ENCODE results near the gene NLRP5. TPM values are rescaled to one million over a fixed set of nuclear protein-coding genes. Genes with fewer than 3 reads are reported as not detected.

NLRP5 gene
- total RNA-seq, 1 donor from 2014 or later, result not detected

DNA sequence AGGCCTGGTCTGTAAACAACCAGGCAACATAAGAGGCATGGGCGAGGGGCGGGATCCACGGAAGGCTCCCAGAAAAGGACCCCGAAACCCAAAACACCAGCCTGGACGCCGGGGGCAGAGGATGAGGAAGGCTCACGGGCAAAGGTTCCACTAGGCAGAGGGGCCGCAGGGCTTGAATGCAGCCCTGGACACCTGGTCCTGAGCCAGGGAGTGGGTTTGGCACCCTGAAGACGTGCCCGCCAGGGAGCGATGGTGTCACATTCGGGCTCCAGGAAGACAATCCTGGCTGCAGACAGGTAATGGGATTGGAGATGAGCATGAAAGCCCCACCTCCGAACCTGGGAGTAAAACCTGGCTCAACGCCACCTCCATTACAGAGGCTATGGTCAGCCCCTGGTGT is 102.8 kb downstream of the NLRP5 start:
- TF ChIP-seq POLR2AphosphoS5 (IDR thresholded peaks at IDR 0.05; ENCODE audit: insufficient read depth in 1 of 2, low read depth in 1 of 2) (no peak), POLR2A (IDR thresholded peaks at IDR 0.05) (no peak)
- TF ChIP-seq, protein P1, sequence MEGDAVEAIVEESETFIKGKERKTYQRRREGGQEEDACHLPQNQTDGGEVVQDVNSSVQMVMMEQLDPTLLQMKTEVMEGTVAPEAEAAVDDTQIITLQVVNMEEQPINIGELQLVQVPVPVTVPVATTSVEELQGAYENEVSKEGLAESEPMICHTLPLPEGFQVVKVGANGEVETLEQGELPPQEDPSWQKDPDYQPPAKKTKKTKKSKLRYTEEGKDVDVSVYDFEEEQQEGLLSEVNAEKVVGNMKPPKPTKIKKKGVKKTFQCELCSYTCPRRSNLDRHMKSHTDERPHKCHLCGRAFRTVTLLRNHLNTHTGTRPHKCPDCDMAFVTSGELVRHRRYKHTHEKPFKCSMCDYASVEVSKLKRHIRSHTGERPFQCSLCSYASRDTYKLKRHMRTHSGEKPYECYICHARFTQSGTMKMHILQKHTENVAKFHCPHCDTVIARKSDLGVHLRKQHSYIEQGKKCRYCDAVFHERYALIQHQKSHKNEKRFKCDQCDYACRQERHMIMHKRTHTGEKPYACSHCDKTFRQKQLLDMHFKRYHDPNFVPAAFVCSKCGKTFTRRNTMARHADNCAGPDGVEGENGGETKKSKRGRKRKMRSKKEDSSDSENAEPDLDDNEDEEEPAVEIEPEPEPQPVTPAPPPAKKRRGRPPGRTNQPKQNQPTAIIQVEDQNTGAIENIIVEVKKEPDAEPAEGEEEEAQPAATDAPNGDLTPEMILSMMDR (IDR thresholded peaks at IDR 0.05), result no peak
- DNase-seq (ENCODE audit: extremely low spot score in 2 of 2), result no peak
- Histone ChIP-seq H3K27me3 (no peaks in the 10 kb centered on the region), H3K4me3 (no peak overlapping the region), H3K27ac (no peak overlapping the region), H3K9me3 (no peaks in the 10 kb centered on the region), H3K36me3 (peaks cover 0 to 10% of the 10 kb centered on the region in 2 donors), H3K4me1 (peaks cover 12% of the 10 kb centered on the region)
- intact Hi-C loops (cut with DNase I), result no loop called here

DNA sequence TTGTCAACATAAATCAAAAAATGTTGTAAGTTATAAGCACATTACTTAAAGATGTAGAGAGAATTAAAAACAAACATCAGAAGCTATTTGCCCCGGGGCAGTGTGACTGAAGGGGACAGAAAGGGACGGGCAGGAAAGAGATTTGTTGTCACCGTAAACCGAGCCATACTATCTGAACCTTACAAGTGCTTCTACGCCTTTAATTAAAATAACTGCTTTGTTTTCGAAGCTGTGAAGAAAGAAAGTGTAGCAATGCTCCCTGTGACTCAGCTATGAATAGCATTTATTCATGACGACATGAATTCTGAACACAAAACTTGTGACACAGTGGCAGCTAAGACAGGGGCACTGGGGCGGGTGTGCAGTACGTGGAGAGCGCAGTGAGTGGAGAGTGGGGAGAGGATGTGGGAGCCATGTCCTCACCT is 104.5 kb downstream of the NLRP5 start:
- Histone ChIP-seq H3K27ac (no peak overlapping the region), H3K36me3 (peaks cover 0 to 10% of the 10 kb centered on the region in 2 donors), H3K27me3 (no peaks in the 10 kb centered on the region), H3K4me1 (peaks cover 12% of the 10 kb centered on the region), H3K9me3 (no peaks in the 10 kb centered on the region), H3K4me3 (no peak overlapping the region)
- DNase-seq (ENCODE audit: extremely low spot score in 2 of 2), result no peak
- intact Hi-C loops (cut with DNase I), result loop anchor here (5.0 kb wide), 1 partner anchor 71 kb away; no protein-coding TSS in a partner anchor
- TF ChIP-seq, protein P1 (IDR thresholded peaks at IDR 0.05), result no peak
- peak in 1 of 2 donors; percentile 23 for TF ChIP-seq POLR2AphosphoS5 (IDR thresholded peaks at IDR 0.05; ENCODE audit: insufficient read depth in 1 of 2, low read depth in 1 of 2)

DNA sequence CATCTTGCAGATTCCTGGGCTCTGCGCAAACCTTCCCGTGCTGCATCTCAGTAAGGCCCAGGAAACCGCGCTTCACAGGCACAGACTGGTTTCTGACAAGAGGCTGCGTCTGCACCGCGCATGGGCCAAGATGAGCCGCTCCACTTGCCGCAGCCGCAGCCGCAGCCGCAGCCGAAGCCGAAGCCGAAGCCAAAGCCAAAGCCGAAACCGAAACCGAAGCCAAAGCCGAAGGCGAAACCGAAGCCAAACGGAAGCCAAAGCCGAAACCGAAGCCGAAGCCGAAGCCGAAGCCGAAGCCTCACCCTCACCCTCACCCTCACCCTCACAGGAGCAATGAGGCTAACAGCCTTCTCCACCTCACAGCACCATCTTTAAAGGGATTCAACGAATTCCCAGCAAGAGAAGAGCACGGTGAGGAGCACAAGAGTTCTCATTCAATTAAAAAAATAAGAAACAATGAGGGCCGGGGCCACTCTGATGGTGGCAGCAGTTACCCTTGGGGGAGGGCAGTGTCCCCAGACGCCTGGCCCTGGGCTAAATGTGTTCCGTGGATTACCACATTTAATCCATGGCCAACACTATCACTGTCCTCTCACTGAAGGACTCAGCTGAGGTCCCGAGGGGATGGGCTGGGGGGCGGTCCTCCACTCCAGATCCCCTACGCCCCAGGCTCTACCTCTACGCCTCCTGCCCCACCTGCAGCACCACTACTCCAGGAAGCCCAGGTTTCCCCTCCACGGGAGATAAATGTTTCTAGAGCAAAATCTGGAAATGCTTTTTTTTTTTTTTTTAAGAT is 105.4 kb downstream of the NLRP5 start:
- no peaks in the 10 kb centered on the region for H3K27me3 ChIP-seq
- no peak overlapping the region for H3K4me3 ChIP-seq
- peaks cover 0 to 10% of the 10 kb centered on the region in 2 donors for H3K36me3 ChIP-seq
- H3K9me3 ChIP-seq, result no peaks in the 10 kb centered on the region
- TF ChIP-seq POLR2A (IDR thresholded peaks at IDR 0.05), result no peak
- TF ChIP-seq, protein P1 (IDR thresholded peaks at IDR 0.05), result no peak
- no peak overlapping the region for H3K27ac ChIP-seq
- no peak for DNase-seq (ENCODE audit: extremely low spot score in 2 of 2)
- intact Hi-C loops (cut with DNase I), result loop anchor here (5.0 kb wide), 1 partner anchor 70 kb away; no protein-coding TSS in a partner anchor
- H3K4me1 ChIP-seq, result peaks cover 12% of the 10 kb centered on the region

DNA sequence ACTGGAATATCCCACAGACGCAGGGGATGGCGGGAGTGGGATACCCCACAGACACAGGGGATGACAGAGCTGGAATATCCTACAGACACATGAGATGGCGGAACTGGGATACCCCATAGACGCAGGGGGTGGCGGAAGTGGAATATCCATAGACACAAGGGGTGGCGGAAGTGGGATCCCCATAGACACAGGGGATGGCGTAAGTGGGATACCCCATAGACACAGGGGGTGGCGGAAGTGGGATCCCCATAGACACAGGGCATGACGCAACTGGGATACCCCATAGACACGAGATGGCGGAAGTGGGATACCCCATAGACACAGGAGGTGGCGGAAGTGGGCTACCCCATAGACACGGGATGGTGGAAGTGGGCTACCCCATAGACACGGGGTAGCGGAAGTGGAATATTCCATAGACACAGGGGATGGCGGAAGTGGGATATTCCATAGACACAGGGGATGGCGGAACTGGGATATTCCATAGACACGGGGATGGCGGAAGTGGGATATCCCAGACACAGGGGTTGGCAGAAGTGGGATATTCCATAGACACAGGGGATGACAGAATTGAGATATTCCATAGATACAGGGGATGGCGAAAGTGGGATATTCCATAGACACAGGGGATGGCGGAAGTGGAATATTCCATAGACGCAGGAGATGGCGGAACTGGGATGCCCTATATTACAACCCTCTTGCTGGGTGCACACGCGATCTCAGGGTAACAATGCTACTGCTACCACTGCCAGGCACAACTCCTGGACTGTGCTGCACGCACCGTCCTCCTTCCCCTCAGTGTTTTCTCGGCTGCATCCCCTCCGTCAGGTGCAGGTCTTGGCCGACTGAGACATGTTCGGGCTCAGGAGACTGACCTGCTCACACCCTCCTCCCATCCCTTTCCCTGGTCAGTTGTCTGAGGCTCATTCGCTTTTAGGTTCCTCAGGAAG is 106.4 kb downstream of the NLRP5 start:
- Histone ChIP-seq H3K9me3 (no peaks in the 10 kb centered on the region), H3K36me3 (peaks cover 0 to 10% of the 10 kb centered on the region in 2 donors), H3K4me3 (no peak overlapping the region), H3K27ac (no peak overlapping the region), H3K4me1 (peaks cover 12% of the 10 kb centered on the region), H3K27me3 (no peaks in the 10 kb centered on the region)
- intact Hi-C loops (cut with DNase I), result loop anchor here (5.0 kb wide), 1 partner anchor 69 kb away; no protein-coding TSS in a partner anchor
- no peak for DNase-seq (ENCODE audit: extremely low spot score in 2 of 2)
- no peak for TF ChIP-seq POLR2A (IDR thresholded peaks at IDR 0.05)

DNA sequence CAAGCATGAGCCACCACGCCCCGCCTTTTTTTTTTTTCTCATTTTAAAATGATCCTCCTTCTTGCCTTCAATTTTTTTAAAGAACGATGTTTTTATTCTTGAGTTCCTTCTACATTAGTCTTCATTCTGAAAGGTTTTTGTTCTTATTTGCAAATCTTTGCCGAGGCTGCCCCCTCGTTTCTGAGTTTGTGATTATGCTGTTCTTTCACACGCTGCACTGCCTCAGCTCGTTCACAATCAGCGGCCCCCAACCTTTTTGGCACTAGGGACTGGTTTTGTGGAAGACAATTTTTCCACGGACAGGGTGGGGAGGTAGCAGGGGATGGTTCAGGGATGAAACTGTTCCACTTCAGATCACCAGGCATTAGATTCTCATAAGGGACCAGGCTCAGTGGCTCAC is 107.9 kb downstream of the NLRP5 start:
- H3K4me3 ChIP-seq, result no peak overlapping the region
- peaks cover 0 to 13% of the 10 kb centered on the region in 2 donors for H3K36me3 ChIP-seq

More for the DNA sequence above, 107.9 kb downstream of the NLRP5 start:
- intact Hi-C loops (cut with DNase I), result loop anchor here (5.0 kb wide), 1 partner anchor 68 kb away; no protein-coding TSS in a partner anchor
- H3K4me1 ChIP-seq, result peaks cover 12% of the 10 kb centered on the region
- DNase-seq (ENCODE audit: extremely low spot score in 2 of 2), result no peak
- TF ChIP-seq POLR2A (IDR thresholded peaks at IDR 0.05) (no peak), POLR2AphosphoS5 (IDR thresholded peaks at IDR 0.05; ENCODE audit: insufficient read depth in 1 of 2, low read depth in 1 of 2) (no peak)
- TF ChIP-seq, protein P1 (IDR thresholded peaks at IDR 0.05), result no peak
- no peaks in the 10 kb centered on the region for H3K27me3 ChIP-seq
- H3K27ac ChIP-seq, result no peak overlapping the region
- H3K9me3 ChIP-seq, result no peaks in the 10 kb centered on the region

All from vagina (tissue), 2 donors.